Urothelium cell line (cell line): ENCODE results near the gene CGB3.
"Not testable (repeated sequence)": the region's sequence is repeated elsewhere in the genome, so short reads cannot be mapped to it uniquely, and the experiment has no call there.

Source experiments
- DNase-seq: peaks from one replicate; pipeline ENCODE4 v3.0.0; 2011; ENCODE audit warnings: low spot score, mixed read lengths
- FAIRE-seq: peaks from 2 replicates; lab custom pipeline; 2011; peaks lifted over from hg19 to GRCh38; lab: Jason Lieb, UNC

The CGB3 gene

GRCh38 chr19:49043548-49043947 is 19.4 kb upstream of the CGB3 start, which contains the start of gene CGB5:
Gene CGB5 (plus strand): TSS chr19:49043848. CDS start chr19:49044210, 362 bp downstream.
- FAIRE-seq: not testable (repeated sequence)

GRCh38 chr19:49042666-49043065 is 18.5 kb upstream of the CGB3 start:
- not testable (repeated sequence) for FAIRE-seq, DNase-seq

More at GRCh38 chr19:49043548-49043947, 19.4 kb upstream of the CGB3 start, which contains the start of gene CGB5:
- not testable (repeated sequence) for DNase-seq

- DNase-seq: peak; percentile 63
- FAIRE-seq: peak; percentile 66
Measured at GRCh38 chr19:49042177-49042576, 18.0 kb upstream of the CGB3 start.

- not testable (repeated sequence) for FAIRE-seq, DNase-seq
Measured at GRCh38 chr19:49039736-49040135, 15.6 kb upstream of the CGB3 start.

GRCh38 chr19:49038557-49039276 is 14.6 kb upstream of the CGB3 start:
- FAIRE-seq: peak; percentile 53
- DNase-seq: peak; percentile 72

GRCh38 chr19:49038111-49038510 is 14.0 kb upstream of the CGB3 start:
- FAIRE-seq, DNase-seq: not testable (repeated sequence)

GRCh38 chr19:49036815-49037214 is 12.7 kb upstream of the CGB3 start, which contains the start of gene CGB1:
Gene CGB1 (minus strand): TSS chr19:49036895. CDS start chr19:49036711, 184 bp downstream.
- not testable (repeated sequence) for DNase-seq, FAIRE-seq

GRCh38 chr19:49031642-49032301 is 7.6 kb upstream of the CGB3 start, which contains the start of gene CGB2:
Gene CGB2 (plus strand): TSS chr19:49031890. CDS start chr19:49032096, 206 bp downstream.
- not testable (repeated sequence) for FAIRE-seq, DNase-seq

GRCh38 chr19:49030323-49030722 is 6.2 kb upstream of the CGB3 start:
- not testable (repeated sequence) for DNase-seq, FAIRE-seq

- FAIRE-seq, DNase-seq: not testable (repeated sequence)
Measured at GRCh38 chr19:49029749-49030148, 5.6 kb upstream of the CGB3 start.

- not testable (repeated sequence) for DNase-seq, FAIRE-seq
Measured at GRCh38 chr19:49028686-49029085, 4.6 kb upstream of the CGB3 start.

- not testable (repeated sequence) for DNase-seq
- FAIRE-seq: peak; percentile 30
Measured at GRCh38 chr19:49025599-49025998, 1.5 kb upstream of the CGB3 start.

GRCh38 chr19:49025088-49025487 is 955 bp upstream of the CGB3 start:
- not testable (repeated sequence) for DNase-seq, FAIRE-seq

- DNase-seq (no peak), FAIRE-seq (no peak)
Measured at GRCh38 chr19:49022116-49022515, 2.0 kb downstream of the CGB3 start.

GRCh38 chr19:49020931-49021895 is 2.9 kb downstream of the CGB3 start:
- DNase-seq (no peak), FAIRE-seq (no peak)

GRCh38 chr19:49020342-49020741 is 3.8 kb downstream of the CGB3 start:
- DNase-seq (no peak), FAIRE-seq (no peak)

GRCh38 chr19:49019242-49019932 is 4.7 kb downstream of the CGB3 start:
- FAIRE-seq (no peak), DNase-seq (no peak)

GRCh38 chr19:49018388-49019241 is 5.5 kb downstream of the CGB3 start:
- DNase-seq: not testable (repeated sequence)
- FAIRE-seq: peak; percentile 23
